Midbrain (tissue), 1 donor: Measurements from ENCODE around the gene TMPRSS6.

Experiments used
- DNase-seq: peaks from one replicate; lab custom pipeline; 2025; lab: John Stamatoyannopoulos, UW

Gene TMPRSS6

GRCh38 chr22:37065961-37066360 is 43.6 kb downstream of the TMPRSS6 start:
- no peak for DNase-seq

GRCh38 chr22:37065180-37065579 is 44.3 kb downstream of the TMPRSS6 start:
- DNase-seq = no peak

GRCh38 chr22:37064553-37064952 is 45.0 kb downstream of the TMPRSS6 start:
- no peak for DNase-seq

- DNase-seq = no peak
Measured at GRCh38 chr22:37063431-37064420, 45.8 kb downstream of the TMPRSS6 start.

GRCh38 chr22:37062702-37063381 is 46.7 kb downstream of the TMPRSS6 start:
- no peak for DNase-seq

GRCh38 chr22:37062376-37062675 is 47.2 kb downstream of the TMPRSS6 start:
- DNase-seq = no peak

GRCh38 chr22:37061611-37062375 is 47.7 kb downstream of the TMPRSS6 start:
- no peak for DNase-seq

GRCh38 chr22:37060801-37061610 is 48.5 kb downstream of the TMPRSS6 start:
- no peak for DNase-seq

GRCh38 chr22:37059876-37060449 is 49.5 kb downstream of the TMPRSS6 start:
- no peak for DNase-seq

GRCh38 chr22:37058917-37059701 is 50.4 kb downstream of the TMPRSS6 start:
- no peak for DNase-seq

- no peak for DNase-seq
Measured at GRCh38 chr22:37057796-37058510, 51.6 kb downstream of the TMPRSS6 start.

- no peak for DNase-seq
Measured at GRCh38 chr22:37057226-37057625, 52.3 kb downstream of the TMPRSS6 start.

- no peak for DNase-seq
Measured at GRCh38 chr22:37056246-37056645, 53.3 kb downstream of the TMPRSS6 start.

GRCh38 chr22:37054600-37055365 is 54.7 kb downstream of the TMPRSS6 start:
- no peak for DNase-seq

GRCh38 chr22:37054056-37054395 is 55.5 kb downstream of the TMPRSS6 start:
- DNase-seq = no peak

- DNase-seq = no peak
Measured at GRCh38 chr22:37053310-37054055, 56.0 kb downstream of the TMPRSS6 start.

GRCh38 chr22:37052386-37053309 is 56.9 kb downstream of the TMPRSS6 start:
- no peak for DNase-seq
